DLD1 (cell line): ENCODE data around the gene CASS4.

Experiments used
- in situ Hi-C: cut with HindIII; loops from 2 replicates; pipeline ENCODE4 v1.10.0; 2017; ENCODE audit warnings: low sequenced_read_pairs

CASS4 gene

DNA sequence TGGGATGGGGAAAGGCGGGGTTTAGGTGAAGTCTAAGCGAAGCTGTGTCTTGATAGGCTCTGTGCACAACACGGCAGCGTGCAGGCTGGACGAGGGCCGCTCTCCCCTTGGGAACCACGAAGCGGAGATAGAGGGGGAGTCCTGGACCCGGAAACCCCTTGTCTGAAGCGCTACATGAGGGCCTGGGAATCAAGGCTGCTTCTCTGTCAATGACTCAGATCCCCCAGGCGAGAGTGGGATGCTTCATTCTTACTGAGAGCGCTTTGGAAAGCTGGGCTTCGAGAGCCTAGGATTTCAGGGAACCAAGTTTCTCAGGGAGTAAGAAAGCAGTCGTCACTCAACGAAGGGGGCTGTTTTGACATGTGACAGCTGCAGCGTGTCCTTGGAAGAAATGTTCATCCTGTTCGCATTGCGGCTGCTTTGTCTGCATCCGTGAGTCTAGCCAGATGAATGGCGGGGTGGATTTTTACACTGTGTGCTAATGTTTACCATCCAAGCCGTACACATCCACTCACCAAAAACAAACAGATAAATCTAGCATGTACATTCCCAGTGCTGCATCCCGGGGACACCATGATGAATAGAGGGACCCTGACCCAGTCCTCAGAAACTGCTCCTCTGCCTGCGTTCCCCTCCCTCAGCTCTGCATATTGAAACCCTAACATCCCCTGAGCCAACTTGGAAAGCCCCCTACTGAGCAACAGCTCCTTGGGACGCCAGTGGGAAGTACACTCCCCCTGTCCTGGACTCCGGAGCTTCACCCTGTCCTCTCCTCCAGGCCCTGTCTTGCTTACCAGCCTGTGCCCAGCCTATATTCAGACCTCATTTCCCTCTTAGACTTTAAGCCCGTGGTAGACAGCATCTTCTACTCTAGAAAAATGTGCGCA, 31.8 kb downstream of the CASS4 start:
- in situ Hi-C loops = no loop called here

DNA sequence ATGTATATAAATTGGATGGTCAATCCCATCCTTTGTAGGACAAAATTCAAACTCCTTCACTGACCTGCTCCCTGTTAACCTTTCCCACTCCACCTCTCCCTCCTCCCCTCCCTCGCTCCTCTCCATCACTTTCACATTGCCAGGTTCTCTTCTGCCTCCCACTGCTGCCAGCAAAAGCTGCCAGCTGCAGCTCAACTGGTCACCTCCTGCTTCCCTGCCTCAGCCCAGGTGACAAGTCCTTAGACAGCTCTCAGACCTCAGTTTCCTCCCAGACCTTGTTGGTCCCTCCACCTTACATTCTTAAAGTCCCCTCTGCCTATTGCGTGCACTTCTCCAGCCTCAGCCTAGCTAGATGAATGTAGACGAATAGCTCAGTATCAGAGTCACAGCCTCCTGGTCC, 33.1 kb downstream of the CASS4 start:
- in situ Hi-C loops = no loop called here

DNA sequence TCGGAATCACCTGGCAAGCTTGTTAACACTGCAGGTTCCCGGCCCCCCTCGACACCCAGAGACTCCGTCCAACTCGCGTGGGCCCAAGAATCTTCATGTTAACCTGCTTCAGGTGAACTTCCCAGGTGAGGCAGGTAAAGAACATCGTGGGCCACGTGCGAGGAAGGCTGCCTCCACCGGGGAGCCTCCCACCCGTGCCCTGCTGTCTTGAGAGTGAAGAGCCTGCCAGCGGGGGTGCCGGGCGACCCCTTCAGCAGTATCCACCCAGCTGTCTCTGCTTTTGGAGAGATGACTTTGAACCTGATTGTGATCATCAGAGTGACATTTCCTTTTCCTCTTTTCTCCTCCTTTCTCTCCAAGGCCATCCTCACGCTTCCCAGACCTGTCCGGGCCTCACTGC, 33.5 kb downstream of the CASS4 start:
- in situ Hi-C loops = no loop called here

DNA sequence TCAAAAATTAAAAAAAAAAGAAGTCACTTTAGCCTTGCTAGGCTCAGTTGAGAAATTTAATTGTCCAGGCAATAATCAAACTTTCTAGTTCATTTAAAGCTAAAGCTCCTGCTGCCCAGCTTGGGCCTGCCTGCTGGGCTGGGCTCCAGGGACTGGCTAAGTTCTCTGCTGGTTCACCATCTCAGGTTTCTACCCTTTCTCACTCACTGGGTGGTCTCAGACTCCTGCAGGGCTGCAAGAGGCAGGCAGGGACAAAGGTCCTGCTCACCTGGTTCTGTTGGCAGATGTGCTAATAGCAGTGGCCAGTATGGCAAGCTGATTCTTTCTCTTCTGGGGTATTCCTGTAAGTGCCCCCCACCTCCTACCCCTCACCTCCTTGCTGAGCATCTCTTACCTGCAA, 35.2 kb downstream of the CASS4 start:
- in situ Hi-C loops = no loop called here

DNA sequence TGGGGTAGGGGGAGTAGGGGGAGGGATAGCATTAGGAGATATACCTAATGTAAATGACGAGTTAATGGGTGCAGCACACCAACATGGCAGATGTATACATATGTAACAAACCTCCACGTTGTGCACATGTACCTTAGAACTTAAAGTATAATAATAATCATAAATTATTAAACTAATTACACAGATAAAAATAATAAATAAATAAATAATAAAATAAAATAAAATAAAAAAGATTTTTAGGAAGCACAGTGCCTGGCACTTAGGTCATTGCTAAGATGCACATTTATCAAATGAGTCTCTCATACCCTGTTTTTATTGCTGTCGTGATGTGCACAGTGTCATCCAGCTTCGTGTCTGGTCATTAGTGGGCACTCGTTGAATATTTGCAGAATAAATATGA, 37.4 kb downstream of the CASS4 start:
- in situ Hi-C loops = no loop called here

DNA sequence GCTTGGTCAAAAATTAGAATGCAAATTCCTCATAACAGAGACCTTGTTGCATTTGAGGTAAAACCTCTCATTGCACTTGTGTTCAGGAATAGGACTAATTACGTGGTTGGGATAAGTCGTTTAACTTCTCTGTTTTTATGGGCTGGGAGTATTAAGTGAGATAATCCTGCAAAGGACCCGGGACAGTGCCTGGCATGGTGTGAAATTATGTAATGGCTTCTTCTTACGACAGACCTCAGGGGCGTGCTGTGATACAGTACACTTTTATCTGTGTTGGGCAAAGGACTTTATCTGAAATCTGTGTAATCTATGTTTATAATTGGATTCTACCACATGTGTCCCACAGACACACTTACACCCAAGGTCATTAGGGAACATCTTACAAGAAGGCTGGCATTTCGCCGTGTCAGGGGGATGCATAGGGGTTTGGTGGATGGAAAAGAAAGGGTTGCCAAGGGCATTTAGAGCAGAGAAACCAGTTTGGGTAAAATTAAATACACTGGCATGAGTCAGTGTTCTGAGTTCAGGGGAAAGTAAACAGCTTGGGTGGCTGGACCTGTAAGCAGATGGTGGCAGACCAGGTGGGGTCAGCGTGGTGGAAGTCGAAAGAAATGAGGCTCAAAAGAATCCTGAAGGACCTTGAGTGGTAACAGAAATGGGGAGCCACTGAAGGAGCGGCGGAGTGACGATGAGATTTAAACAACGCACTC, 39.2 kb downstream of the CASS4 start:
- in situ Hi-C loops = no loop called here

DNA sequence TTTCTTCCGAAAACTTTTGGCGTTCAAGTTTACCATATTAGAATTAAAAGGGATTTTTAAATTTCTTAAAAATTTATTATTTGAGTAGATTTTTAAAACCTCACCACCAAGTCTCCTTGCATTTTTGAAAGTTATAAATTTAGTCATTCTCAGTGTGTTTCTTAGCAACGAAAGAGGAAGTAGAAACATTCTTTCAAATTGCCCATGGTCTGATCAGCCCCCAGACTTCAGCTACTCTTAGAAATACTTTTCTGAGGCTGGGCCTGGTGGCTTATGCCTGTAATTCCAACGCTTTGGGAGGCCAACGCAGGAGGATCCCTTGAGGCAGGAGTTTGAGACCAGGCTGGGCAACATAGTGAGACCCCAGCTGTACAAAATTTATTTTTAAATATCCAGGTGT, 41.3 kb downstream of the CASS4 start:
- in situ Hi-C loops = no loop called here

DNA sequence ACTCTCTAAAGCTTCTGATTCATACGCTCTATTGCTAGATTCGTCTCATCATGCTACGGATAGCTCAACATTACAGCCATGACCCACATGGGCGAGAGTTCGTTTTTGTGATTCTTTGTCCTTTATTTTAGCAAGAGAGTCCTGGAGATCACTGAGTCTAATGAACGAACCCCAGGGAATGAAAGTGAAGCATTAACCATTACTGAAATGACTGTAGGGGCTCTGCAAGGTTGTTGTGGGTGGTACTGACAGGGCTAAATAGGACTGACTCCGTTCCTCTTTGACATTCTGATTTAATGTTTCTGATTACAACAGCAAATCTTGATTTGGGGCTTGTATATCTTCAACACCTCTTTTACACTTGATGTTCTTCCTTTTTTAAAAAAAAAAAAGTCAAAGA, 42.7 kb downstream of the CASS4 start:
- in situ Hi-C loops = no loop called here

DNA sequence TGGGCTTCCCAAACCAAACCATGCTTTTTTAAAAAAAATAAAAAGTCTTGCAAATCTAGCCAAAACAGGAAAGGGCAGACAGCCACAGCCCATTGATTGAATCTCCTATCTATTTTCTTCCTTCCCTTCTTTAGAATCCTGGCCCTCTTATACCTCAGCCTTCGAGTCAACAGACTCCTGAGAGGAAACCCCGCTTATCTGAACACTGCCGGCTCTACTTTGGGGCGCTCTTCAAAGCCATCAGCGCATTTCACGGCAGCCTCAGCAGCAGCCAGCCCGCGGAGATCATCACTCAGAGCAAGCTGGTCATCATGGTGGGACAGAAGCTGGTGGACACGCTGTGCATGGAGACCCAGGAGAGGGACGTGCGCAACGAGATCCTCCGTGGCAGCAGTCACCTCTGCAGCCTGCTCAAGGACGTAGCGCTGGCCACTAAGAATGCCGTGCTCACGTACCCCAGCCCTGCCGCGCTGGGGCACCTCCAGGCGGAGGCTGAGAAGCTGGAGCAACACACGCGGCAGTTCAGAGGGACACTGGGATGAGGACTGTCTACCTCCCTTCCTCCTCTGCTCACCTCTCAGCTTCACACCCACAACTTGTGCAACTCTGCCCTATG, 46.3 kb downstream of the CASS4 start:
- in situ Hi-C loops = no loop called here

DNA sequence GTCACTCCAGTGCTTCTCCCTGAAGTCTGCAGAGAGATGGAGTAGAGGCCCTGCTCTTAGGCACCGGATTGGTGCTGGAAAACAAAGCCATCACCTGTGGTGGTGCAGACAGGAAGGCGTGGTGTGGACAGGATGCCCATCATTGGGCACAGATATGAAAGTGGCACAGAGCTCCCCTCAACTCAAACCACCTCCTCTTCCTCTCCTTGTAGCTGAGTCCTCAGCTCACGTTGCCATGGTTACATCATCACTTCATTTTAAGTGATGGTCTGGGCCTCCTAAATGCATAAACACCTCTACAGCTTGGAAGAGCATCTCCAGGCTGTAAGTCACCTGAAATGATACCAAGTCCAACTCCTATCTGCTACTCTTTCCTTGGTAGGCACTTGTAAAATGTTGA, 48.4 kb downstream of the CASS4 start:
- in situ Hi-C loops = no loop called here

DNA sequence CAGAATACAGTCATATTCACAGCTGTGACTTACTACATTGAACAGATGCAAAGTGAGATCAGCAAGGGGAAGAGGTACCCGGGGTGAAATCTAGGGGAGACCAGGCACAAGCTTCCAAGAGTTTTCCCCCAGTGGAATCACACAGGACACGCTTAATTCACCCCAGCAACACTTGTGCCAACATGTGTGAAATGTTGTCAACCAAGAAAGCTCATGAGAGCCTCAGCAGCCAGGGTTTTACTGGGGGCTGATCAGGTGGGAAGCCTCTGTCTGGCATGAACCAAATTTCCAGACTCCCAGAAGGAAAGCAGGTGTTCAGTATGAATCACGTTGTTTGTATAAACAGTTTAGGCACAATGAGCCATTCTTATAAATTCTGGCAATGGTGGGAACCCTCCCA, 49.5 kb downstream of the CASS4 start:
- in situ Hi-C loops = no loop called here

DNA sequence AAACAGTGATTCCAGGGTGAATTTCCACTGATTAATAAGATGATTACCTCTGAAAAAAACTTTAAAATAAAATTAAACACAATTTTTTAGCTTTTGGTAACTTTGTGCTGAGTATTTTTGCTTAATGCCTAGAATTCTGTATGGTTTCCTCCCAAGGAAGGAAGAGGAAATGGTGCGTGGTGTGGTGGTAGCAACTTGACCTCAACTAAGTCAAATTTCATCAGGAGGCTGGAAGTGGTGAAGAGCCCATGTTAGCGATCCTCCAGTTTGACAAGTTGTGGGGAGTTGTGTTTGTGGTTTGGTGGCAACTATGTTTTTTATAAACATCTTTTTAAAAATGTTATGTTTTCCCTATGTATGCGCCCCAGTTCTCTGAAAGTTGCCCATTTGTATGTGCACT, 51.4 kb downstream of the CASS4 start:
- in situ Hi-C loops = no loop called here

DNA sequence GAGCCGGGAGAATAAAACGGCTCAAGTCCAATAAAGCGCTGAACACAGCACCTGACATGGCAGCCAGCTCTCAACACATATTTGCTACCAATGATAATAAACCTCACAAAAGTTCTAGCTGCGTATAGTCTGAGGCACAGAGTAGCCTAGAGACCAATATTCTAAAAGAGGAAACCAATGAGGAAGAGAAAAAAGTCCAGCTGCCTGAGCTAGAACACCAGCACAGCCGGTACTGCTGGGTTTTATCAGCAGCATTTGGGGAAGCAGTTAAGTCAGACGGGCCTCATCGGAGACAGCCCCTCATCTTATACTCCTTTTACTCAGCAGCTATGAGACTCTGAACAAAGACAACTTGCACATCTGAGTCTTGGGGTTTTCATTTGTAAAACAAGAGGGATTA, 53.9 kb downstream of the CASS4 start:
- in situ Hi-C loops = no loop called here

DNA sequence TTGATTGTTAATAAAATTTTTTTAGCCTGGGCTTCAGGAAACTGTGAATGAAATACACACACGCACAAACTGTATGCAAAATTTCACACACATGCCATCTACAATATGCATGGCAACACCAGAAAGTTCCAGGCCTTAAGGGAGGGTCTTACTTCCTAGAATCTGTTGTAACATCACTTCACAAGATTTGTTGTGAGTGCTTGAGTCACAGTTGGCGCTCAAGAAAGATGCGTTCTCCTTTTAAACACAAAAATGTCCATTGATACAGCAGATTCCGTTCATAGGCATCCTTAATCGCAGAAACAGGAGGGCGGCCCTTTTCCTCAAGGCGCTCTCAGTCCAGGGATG, 55.9 kb downstream of the CASS4 start:
- in situ Hi-C loops = no loop called here

DNA sequence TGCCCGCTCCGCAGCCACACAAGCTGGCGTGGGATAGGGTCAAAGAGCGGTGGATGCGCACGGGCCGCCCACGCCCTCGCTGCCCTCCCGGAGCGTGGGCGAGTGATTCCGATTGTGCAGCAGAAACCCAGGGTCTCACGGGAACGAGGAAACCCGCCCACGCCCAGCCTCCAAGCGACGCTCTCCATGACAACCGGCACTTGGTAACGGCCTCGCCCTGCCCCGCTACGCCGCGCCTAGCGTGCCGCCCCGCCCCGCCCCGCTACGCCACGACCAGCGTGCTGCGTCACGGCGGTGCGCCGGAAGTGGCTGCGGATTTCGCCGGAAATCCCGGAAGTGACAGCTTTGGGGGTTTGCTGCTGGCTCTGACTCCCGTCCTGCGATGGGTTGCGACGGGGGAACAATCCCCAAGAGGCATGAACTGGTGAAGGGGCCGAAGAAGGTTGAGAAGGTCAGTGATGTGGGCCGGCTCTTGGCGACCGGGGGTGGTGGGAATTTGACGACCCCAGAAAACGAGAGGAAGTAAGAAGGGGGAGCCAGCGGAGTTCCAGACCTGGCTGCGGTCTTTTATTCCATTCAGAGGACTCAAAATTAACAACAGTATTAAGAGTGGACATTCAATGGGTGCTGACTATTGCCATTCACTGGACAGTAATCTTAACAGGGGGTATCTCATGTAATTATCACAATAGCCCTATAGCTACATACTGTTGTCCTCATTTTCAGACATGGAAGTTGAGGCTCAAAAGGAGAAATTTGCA, 56.4 kb downstream of the CASS4 start, which contains the start of gene RTF2:
RTF2 (plus strand) TSS at position 312 of the 761 bp plus-strand sequence; CDS start at position 383, 71 bp downstream.
- in situ Hi-C loops = no loop called here

DNA sequence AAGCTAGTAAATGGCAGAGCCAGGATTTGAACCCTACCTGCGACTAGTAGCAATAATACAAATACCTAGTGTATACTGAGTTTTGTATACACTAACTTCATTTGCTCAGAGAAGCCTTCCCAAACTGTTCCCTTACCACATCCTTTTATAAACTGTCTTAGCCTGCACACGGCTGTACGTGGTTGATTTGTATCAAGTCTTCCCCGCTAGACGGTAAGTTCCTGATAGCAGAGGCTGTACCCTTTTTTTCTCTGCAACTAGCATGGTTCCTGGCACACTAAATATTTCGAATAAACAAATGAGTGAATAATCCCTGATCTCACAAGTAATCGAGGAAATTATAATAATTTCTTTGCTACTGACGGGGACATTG, 57.0 kb downstream of the CASS4 start:
- in situ Hi-C loops = no loop called here

DNA sequence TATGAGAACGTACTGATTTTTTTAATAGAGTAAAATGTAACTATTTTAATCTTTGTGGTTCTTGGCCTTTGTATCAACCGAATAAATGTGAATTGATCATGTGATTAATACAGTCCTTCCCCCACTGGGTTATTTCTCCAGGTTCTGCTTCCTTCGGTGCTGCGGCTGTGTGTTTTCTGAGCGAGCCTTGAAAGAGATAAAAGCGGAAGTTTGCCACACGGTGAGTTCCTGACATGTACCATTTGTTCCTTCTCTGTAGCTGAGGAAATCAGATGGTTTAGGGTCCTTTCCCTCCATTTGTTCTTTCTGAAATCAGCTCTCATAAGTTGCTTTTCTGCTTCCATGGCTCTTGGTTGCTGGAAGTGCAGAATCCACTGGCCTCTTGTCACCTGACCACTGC, 71.9 kb downstream of the CASS4 start:
- in situ Hi-C loops = no loop called here

DNA sequence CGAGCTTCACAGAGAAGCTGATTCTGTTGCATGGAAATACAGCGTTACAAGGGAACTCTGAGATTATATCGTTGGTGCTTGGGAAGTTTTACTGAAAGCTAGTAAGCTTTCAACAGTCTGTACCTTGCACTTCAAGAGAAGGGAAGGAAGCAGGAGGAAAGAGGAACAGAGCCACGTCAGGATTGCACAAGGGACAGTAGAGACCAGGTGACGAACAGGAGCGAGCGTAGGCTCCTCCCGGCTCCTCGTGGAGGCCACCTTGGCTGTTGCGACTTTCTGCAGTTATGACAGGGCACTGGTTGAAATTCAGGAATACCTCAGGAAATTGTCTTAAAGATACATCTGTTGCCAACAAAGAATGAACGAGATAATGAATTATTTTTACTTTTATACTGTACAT, 75.2 kb downstream of the CASS4 start:
- in situ Hi-C loops = no loop called here

DNA sequence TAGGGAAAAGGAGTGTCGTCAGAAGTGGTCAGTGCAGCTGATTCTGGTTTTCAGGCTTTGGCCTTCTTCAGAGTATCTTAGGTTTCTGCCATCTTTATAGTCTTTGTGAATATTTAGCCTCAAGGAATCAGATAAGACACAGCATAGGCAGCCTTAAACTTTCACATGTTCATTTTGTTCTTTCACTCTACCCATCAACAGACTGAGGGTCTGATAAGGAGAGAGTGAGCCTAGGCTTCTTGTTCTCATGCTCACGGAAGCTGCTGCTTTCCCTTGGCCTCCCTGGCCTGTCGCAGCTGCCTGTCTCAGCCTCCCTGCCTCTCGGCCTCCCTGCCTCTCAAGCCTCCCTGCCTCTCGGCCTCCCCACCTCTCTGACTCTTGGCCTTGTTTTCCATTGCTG, 76.5 kb downstream of the CASS4 start:
- in situ Hi-C loops = no loop called here

DNA sequence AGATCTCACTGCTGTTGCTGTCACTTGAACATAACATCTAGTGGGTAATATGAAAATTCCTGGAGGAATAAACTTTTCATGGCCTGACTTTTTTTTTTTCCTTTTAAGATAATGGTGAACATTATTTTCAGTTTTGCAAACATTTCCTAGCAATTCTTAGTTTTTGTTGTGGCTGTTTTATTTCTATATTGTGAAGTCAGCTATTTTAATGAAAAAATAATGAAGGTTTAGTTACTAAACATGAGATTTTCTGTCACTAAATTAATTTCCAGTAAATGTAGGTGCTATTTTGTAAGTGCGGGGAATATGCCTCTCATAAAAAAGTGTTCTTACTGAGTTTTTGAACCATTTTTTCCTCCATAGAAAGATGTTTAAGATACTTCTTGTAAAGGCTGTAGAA, 89.1 kb downstream of the CASS4 start:
- in situ Hi-C loops = no loop called here

DNA sequence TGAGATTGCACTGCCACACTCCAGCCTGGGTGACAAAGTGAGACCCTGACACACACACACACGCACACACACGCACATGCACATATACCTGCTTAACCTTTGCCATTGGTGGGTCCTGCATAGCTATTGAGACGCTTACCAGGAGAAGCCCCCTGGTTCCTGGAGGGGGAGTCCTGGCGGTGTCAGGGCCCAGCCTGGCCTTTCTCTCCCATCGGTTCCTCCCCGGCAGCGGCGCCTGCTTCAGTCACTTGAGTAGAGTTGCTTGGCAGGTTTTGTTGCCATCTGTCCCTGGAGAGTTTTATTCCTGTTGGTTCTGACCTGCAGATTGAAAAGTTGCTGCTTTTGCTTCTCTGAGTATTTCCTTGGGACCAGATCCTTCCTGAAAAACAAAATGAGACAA, 91.9 kb downstream of the CASS4 start:
- in situ Hi-C loops = no loop called here
